ENCODE measurements around the gene CASKIN1. TPM values are rescaled to one million over a fixed set of nuclear protein-coding genes. Genes with fewer than 3 reads are reported as not detected.

Gene CASKIN1
- total RNA-seq, 1 experiment from 2014 or later, result 4.5 TPM

GRCh38 chr16:2152695-2153506, 43.5 kb downstream of the CASKIN1 start:
- peaks cover 15% of the 10 kb centered on the region; the same call in 1 of the 2 replicates for H3K36me3 ChIP-seq (ENCODE audit: control insufficient read depth, insufficient read depth, low read length)
- ChIA-PET CTCF (no interaction called here), POLR2A (interaction anchor here (0.5 to 0.7 kb wide), 4 partner anchors 11 to 130 kb away, joined by 4 to 25 read pairs (median 8); no protein-coding TSS in a partner anchor)
- ATAC-seq (no peak), DNase-seq (ENCODE audit: low read depth, low spot score) (no peak)
- peak overlapping the region; percentile 100 for H3K27ac ChIP-seq (ENCODE audit: low read length)
- peaks cover 48% of the 10 kb centered on the region for H3K4me1 ChIP-seq (ENCODE audit: control insufficient read depth, insufficient read depth, low read length)
- intact Hi-C loops (cut with micrococcal nuclease; ENCODE audit: unreplicated experiment), result no loop called here
- in situ Hi-C loops (cut with HindIII; ENCODE audit: low pct_unique_long_range_greater_than_20kb, low sequenced_read_pairs), result no loop called here
- no peaks in the 10 kb centered on the region for H3K27me3 ChIP-seq (ENCODE audit: control insufficient read depth, insufficient read depth, low read length)
- H3K4me3 ChIP-seq (ENCODE audit: low read depth in 2 of 2, low read length in 2 of 2), result peak overlapping the region; percentile 93 to 100
- no TSS peak for BruUV-seq (replicated peaks)
- TF ChIP-seq SIN3A (IDR thresholded peaks at IDR 0.05; ENCODE audit: borderline replicate concordance, insufficient read depth, low read depth, low read length) (peak; percentile 67; the same call in 1 of the 2 replicates), REST (IDR thresholded peaks at IDR 0.05; ENCODE audit: insufficient read depth in 1 of 2, low read depth in 2 of 2, low read length in 1 of 2) (no peak), TCF7L2 (IDR thresholded peaks at IDR 0.05; ENCODE audit: low read depth, low read length) (no peak), POLR2AphosphoS5 (IDR thresholded peaks at IDR 0.05; ENCODE audit: low read depth, low read length) (peak; percentile 74)
- TF ChIP-seq, protein P1, sequence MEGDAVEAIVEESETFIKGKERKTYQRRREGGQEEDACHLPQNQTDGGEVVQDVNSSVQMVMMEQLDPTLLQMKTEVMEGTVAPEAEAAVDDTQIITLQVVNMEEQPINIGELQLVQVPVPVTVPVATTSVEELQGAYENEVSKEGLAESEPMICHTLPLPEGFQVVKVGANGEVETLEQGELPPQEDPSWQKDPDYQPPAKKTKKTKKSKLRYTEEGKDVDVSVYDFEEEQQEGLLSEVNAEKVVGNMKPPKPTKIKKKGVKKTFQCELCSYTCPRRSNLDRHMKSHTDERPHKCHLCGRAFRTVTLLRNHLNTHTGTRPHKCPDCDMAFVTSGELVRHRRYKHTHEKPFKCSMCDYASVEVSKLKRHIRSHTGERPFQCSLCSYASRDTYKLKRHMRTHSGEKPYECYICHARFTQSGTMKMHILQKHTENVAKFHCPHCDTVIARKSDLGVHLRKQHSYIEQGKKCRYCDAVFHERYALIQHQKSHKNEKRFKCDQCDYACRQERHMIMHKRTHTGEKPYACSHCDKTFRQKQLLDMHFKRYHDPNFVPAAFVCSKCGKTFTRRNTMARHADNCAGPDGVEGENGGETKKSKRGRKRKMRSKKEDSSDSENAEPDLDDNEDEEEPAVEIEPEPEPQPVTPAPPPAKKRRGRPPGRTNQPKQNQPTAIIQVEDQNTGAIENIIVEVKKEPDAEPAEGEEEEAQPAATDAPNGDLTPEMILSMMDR (IDR thresholded peaks at IDR 0.05), result peak; percentile 28; the same call in 1 of the 2 replicates
- no peaks in the 10 kb centered on the region for H3K9me3 ChIP-seq (ENCODE audit: control insufficient read depth, insufficient read depth, low read depth, low read length)

- TF ChIP-seq TCF7L2 (IDR thresholded peaks at IDR 0.05; ENCODE audit: low read depth, low read length) (no peak), POLR2AphosphoS5 (IDR thresholded peaks at IDR 0.05; ENCODE audit: low read depth, low read length) (0 out of 2 replicates have a peak, but pooled peaks have one; percentile 50)
- TF ChIP-seq, protein P1 (IDR thresholded peaks at IDR 0.05), result no peak
- no peaks in the 10 kb centered on the region for H3K9me3 ChIP-seq (ENCODE audit: control insufficient read depth, insufficient read depth, low read depth, low read length)
- H3K36me3 ChIP-seq (ENCODE audit: control insufficient read depth, insufficient read depth, low read length), result peaks cover 15% of the 10 kb centered on the region; the same call in 1 of the 2 replicates
- CTCF ChIA-PET, result interaction anchor here (0.6 to 0.8 kb wide), 5 partner anchors 11 to 130 kb away, joined by 3 to 8 read pairs (median 5); no protein-coding TSS in a partner anchor
- H3K4me3 ChIP-seq (ENCODE audit: low read depth in 2 of 2, low read length in 2 of 2), result peak overlapping the region; percentile 6 to 67; a peak in 3 of 4 replicates
- BruUV-seq (replicated peaks), result no TSS peak
- H3K4me1 ChIP-seq (ENCODE audit: control insufficient read depth, insufficient read depth, low read length), result peaks cover 51% of the 10 kb centered on the region
- peak; percentile 1 for ATAC-seq
- POLR2A ChIA-PET, result interaction anchor here (0.5 to 0.7 kb wide), 4 partner anchors 11 to 166 kb away, joined by 3 to 7 read pairs (median 5); no protein-coding TSS in a partner anchor
- peak overlapping the region; percentile 100 for H3K27ac ChIP-seq (ENCODE audit: low read length)
- intact Hi-C loops (cut with micrococcal nuclease; ENCODE audit: unreplicated experiment), result no loop called here
- no peak for DNase-seq (ENCODE audit: low read depth, low spot score)
- in situ Hi-C loops (cut with HindIII; ENCODE audit: low pct_unique_long_range_greater_than_20kb, low sequenced_read_pairs), result no loop called here
- no peaks in the 10 kb centered on the region for H3K27me3 ChIP-seq (ENCODE audit: control insufficient read depth, insufficient read depth, low read length)
Measured at GRCh38 chr16:2151188-2152091, 45.0 kb downstream of the CASKIN1 start.

Measured in Panc1 (cell line).